NCI-H748 (cell line): ENCODE results near the gene MAPKBP1.
A peak's percentile ranks its signal among the peaks of the same experiment; 100 is the strongest.
"Not testable (repeated sequence)": the region's sequence is repeated elsewhere in the genome, so short reads cannot be mapped to it uniquely, and the experiment has no call there.

Experiments used
- DNase-seq: peaks from one replicate; lab custom pipeline; 2025; ENCODE audit not compliant: unreplicated experiment; lab: John Stamatoyannopoulos, UW

The MAPKBP1 gene

GRCh38 chr15:41825572-41826535 is 51.6 kb downstream of the MAPKBP1 start:
- no peak for DNase-seq

GRCh38 chr15:41827290-41827879 is 53.1 kb downstream of the MAPKBP1 start:
- DNase-seq, result peak; percentile 48

DNA sequence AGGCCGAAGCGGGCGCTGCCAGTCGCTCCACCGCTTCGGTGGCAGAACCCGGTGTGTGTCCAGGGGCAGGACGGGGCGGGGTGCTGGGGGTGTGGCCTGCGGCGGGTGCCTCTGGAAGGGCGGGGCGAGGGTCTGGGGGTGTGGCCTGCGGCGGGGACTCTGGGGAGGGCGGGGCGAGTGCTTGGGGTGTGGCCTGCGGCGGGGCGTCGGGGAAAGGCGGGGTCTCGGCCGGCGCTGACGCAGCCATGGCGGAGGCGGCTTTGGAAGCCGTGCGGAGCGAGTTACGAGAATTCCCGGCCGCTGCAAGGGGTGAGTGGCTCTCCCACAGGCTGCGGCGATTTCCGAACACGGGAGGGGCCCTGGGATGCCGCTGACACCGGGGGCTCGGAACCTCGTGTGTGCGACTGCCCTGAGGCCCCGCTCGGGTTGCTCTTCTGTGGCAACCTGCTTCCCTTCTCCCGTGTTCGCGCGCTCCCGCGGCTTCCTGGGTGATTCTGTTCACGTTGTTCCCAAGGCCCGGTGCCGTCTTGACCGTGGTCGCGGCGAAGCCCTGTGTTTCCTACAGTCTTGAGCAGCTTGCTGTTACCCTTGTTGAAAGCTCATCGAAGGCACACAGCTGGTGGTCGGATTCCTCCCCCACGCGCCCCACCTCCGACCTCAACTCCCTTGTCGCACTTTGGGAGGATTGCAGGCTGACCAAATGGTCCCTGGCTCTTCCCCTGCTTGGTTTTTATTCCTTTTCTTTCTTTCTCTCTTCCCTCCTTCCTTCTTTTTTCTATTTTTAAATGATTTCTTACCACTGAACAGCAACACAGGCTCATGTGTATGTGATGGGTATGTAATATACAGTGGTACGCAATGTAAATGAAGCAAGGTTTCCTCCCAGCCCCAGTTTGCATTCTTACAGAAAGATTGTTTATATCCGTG is 53.9 kb downstream of the MAPKBP1 start, which contains the start of gene JMJD7:
JMJD7 (plus strand) TSS at position 213 of the 927 bp plus-strand sequence; CDS start at position 246, 33 bp downstream.
- peak; percentile 77 for DNase-seq

DNA sequence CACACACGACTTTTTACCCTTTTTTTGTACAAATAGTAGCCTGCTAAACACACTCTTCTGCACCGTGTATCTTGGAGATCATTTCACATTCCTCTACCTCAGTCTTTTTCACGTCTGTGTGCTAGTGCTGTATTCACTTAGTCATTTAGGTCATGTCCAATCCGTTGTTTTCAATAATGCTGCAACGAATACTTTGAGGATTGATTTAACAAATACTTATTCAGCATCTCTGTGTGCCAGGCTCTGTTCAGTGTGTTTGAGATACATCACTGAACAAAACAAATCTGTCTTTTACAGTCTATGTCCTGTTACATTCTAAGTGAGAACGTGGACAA is 54.5 kb downstream of the MAPKBP1 start:
- no peak for DNase-seq

GRCh38 chr15:41829959-41830646 is 55.8 kb downstream of the MAPKBP1 start:
- no peak for DNase-seq

DNA sequence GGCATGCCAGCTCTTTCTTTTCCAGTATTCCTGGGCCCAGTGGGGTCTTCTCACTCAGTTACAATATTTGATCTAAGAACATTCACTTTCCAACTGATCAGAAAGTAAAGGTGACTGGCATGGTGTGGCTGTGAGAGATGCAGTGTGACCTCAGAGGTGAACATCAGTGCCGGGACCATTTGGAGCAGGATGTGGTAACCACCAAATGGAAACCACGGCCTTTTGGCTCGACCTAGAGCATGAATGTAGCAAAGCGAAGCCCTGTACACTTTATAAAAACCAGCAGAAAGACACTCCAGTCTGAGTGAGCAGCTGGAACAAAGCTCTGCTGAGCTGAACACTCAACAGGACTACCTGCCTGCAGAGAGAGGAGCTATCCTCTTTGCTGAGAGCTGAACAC is 57.0 kb downstream of the MAPKBP1 start:
- DNase-seq, result not testable (repeated sequence)

DNA sequence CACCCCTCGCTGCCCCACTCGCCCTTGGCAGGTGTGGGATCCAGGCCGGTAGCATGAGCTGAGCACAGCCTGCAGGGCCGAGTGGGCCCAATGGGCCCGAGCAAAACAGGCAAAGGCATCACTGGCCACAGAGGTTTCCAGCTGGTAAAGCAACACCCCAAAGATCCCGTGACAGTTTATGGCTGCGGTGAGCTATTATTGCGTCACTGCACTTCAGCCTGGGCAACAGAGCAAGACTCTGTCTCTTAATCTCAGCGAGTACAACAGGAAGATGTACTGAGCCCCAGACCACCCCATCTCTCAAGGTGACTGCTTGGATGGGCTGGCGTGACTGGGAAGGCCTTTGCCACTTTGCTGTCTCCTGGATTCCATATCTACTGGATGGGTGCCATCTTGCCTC is 57.9 kb downstream of the MAPKBP1 start:
- DNase-seq, result no peak

DNA sequence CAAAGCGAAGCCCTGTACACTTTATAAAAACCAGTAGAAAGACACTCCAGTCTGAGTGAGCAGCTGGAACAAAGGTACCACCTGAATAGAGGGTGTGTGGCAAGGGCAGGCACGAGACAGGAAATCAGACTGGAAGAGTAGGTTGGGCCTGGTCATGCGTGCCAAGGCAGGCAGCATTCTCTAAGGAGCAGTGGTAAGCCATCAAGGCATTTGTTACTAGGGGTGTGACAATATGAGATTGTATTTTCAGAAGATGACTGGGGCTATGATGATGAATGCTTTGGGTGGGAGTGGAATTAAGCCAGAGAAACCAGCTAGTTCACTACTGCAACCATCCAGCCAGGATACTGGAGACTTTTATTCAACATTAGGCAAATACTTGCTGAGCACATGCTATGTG is 58.6 kb downstream of the MAPKBP1 start:
- no peak for DNase-seq

DNA sequence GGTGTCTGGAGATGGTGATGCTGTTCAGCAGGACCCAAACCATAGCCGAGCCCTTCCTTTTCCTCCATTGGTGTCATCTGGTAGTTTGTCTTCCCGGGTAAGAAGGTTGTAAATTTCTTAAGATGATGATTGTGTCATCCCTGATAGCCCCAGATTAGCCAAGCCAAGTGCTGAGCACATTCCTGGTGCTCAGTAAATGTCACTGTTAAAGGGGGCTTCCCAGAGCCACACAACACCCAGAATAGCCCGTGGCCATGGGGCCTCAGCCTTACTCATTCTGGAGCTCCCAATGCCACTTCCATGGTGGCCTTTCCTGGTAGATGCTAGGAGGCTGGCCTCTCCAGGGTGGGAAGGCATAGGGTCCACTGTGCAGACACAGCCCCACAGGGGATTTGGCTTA is 59.8 kb downstream of the MAPKBP1 start:
- DNase-seq, result no peak

GRCh38 chr15:41836073-41836472 is 61.8 kb downstream of the MAPKBP1 start:
- no peak for DNase-seq

DNA sequence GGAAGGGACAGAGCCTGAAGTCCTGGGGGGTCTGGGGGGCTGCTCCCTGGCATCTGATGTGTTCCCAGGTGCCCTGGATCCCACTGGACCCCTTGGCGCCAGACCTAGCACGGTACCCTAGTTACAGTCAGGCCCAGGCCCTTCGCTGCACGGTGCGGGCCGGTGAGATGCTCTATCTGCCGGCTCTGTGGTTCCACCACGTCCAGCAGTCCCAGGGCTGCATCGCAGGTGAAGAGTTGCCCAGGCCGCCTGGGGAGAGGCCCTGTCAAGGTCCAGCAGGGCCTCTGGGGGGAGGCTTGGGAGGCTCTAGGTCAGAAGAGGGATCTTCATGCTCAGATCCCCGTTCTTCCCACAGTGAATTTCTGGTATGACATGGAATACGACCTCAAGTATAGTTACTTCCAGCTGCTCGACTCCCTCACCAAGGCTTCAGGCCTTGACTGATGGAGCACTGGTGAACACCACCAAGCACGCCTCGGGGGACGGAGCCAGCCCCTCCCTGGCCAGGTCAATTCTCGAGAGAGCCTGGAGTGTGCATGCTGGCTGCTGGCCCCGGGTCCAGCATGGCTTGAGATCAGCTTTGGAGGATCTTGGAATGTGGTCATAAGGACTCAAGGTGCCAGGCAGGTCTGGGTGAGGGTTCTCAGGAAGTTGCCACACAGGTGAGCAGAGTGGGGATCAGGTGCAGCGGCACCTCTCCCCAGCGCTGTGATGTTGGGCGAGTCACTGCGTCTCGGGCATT is 62.6 kb downstream of the MAPKBP1 start:
- no peak for DNase-seq

DNA sequence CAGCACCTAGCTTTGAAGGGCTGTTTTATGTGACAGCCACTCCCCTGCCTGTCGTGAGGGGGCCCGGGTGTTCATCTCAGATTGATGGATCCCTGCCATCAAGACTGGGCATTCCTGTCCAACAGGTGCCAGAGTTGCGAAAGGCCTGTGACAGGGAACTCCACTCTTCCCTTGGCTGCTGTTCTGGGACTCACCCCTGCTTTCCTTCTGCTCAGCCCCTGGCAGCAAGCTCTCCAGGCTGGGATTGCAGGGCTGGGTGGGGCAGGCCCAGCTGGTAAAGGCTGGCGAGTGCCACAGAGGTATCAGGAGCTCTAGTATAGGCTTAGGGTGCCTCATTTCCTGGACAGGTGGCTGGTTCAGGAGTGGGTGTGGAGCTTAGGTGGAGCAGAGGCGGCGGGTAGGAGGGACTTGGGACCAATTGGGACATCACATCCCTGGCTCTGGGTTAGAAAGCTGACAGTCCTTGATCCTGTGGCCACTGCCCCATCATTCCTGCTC is 64.2 kb downstream of the MAPKBP1 start, which contains the start of gene PLA2G4B:
PLA2G4B (plus strand) TSS at position 448 of the 498 bp plus-strand sequence. CDS start 67 bp downstream, outside the sequence.
- no peak for DNase-seq

DNA sequence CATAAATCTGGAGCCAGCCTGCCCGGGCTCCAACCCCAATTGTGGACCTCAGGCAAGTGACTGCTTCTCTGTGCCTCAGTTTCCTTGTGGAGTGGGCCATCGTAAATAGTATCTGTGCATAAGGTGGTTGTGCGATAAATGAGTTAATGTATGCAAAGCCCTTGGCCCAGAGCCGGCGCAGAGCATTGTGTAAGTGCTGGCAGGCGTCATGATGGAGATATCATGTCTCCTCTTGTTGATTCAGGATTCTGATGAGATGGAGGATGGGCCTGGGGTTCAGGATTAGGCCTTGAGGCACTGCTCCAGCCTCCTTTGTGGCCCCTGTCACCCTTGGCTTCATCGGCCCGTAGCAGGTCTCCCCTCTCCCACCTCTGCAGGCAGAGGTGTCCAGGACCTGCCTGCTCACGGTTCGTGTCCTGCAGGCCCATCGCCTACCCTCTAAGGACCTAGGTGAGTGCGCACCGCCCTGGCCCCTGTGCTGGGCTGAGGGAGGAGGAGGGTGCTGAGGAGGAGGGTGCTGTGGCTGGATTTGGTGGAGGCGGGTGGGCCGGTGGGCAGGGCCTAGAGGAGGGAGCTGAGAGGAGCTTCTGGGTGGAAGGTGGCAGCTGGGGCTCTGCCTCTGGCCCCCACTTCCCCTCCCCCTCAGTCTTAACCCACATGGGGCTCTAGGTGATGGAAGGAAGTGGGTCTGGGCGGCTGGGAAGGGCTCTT is 65.7 kb downstream of the MAPKBP1 start:
- DNase-seq, result no peak

DNA sequence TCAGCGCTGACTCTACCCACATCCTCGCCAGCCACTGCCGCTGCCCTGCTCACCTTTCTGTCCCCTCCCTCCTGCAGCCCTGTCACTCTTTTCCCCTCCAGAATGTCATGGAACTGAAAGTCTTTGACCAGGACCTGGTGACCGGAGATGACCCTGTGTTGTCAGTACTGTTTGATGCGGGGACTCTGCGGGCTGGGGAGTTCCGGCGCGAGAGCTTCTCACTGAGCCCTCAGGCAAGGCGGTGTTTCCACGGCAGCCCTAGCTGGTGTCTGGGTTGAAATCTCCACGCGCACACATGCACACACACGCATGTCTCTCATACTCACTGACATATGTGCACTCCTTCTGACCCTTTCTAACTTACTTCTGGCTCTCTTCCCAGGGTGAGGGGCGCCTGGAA is 66.4 kb downstream of the MAPKBP1 start:
- no peak for DNase-seq

GRCh38 chr15:41841131-41841530 is 66.8 kb downstream of the MAPKBP1 start:
- DNase-seq, result no peak

GRCh38 chr15:41842229-41842628 is 67.9 kb downstream of the MAPKBP1 start:
- peak; percentile 27 for DNase-seq

DNA sequence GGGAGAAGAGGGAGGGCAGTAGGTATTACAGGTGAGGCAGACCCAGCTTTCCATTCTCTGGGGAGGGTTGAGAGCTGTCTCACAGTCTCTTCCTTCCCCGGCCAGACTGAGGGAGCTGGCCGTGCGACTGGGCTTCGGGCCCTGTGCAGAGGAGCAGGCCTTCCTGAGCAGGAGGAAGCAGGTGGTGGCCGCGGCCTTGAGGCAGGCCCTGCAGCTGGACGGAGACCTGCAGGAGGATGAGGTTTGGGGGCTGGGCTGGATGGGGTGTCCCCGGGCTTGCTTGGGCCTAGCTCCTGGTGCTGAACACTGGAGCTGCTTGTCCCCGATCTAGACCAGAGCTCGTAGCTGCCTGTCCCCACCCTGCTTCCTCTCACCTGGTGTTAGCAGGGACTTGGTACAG is 69.3 kb downstream of the MAPKBP1 start:
- no peak for DNase-seq

GRCh38 chr15:41844814-41845213 is 70.5 kb downstream of the MAPKBP1 start:
- DNase-seq, result no peak

- DNase-seq, result no peak
These were observed 72.9 kb downstream of the MAPKBP1 start for GRCh38 chr15:41847206-41847605.
